PC-9 (cell line): Measurements from ENCODE around the gene TOMM20. TPM values are rescaled to one million over a fixed set of nuclear protein-coding genes. Genes with fewer than 3 reads are reported as not detected.

Experiments used
- BruUV-seq: library from RNA; stranded (reverse); fragments of 400-500 nt; replicated peaks from 2 replicates; lab custom pipeline; 2021; lab: Mats Ljungman, UMichigan
- CTCF ChIA-PET: fragments of 300-600 bp; sonication (Branson Sonifier 250); formaldehyde crosslinking; loops from one replicate; lab custom pipeline; 2022; ENCODE audit warnings: antibody characterized with exemption; lab: Charles Lee
- POLR2A ChIA-PET: fragments of 300-600 bp; sonication (Branson Sonifier 250); formaldehyde crosslinking; loops from one replicate; lab custom pipeline; 2022; ENCODE audit warnings: antibody characterized with exemption; ENCODE audit not compliant: unreplicated experiment; lab: Charles Lee
- DNase-seq, 2 experiments: peaks; one replicate each; pipeline versions ENCODE4 v3.0.0 to v3.0.0-alpha.2; 2015 to 2022; ENCODE audit warnings: mixed read lengths in 1 of 2
- H2AFZ ChIP-seq: fragments of 200-600 bp; sonication (generic); 2 replicates; pipeline ENCODE4 v1.8.1; 2017; ENCODE audit warnings: antibody characterized with exemption
- H3F3A ChIP-seq: fragments of 200-600 bp; sonication (generic); 2 replicates; pipeline ENCODE4 v1.8.1; 2017; ENCODE audit warnings: antibody characterized with exemption, mild to moderate bottlenecking, low read depth; ENCODE audit not compliant: insufficient read depth
- H3K27ac ChIP-seq: fragments of 200-600 bp; sonication (generic); 2 replicates; pipeline ENCODE4 v1.6.1; 2016; ENCODE audit warnings: mixed run types
- H3K27me3 ChIP-seq: fragments of 200-600 bp; sonication (generic); 2 replicates; pipeline ENCODE4 v1.6.1; 2016; ENCODE audit warnings: low read depth, mixed run types; ENCODE audit not compliant: insufficient read depth
- H3K36me3 ChIP-seq: fragments of 200-600 bp; sonication (generic); 2 replicates; pipeline ENCODE4 v1.6.1; 2016; ENCODE audit warnings: low read depth, mixed run types
- H3K4me1 ChIP-seq: fragments of 200-600 bp; sonication (generic); replicated peaks from 2 replicates; pipeline ENCODE4 v1.6.1; 2016; ENCODE audit warnings: mixed run types; ENCODE audit not compliant: insufficient read depth
- H3K4me2 ChIP-seq: fragments of 200-600 bp; sonication (generic); 2 replicates; pipeline ENCODE4 v1.6.1; 2017; ENCODE audit warnings: mixed run types
- H3K4me3 ChIP-seq: fragments of 200-600 bp; sonication (generic); 2 replicates; pipeline ENCODE4 v1.6.1; 2016; ENCODE audit warnings: mixed run types
- H3K79me2 ChIP-seq: fragments of 200-600 bp; sonication (generic); 2 replicates; pipeline ENCODE4 v1.6.1; 2017; ENCODE audit warnings: low read depth, mixed run types
- H3K9me2 ChIP-seq: fragments of 200-600 bp; sonication (generic); 2 replicates; pipeline ENCODE4 v1.8.1; 2017; ENCODE audit warnings: mild to moderate bottlenecking; ENCODE audit not compliant: insufficient read depth
- H3K9me3 ChIP-seq: fragments of 200-600 bp; sonication (generic); 2 replicates; pipeline ENCODE4 v1.8.1; 2016; ENCODE audit warnings: low read depth; ENCODE audit not compliant: insufficient read depth
- H4K20me1 ChIP-seq: fragments of 200-600 bp; sonication (generic); 2 replicates; pipeline ENCODE4 v1.8.1; 2017; ENCODE audit not compliant: insufficient read depth
- EZH2 ChIP-seq: fragments of 200-600 bp; sonication (generic); IDR thresholded peaks from 2 replicates; pipeline ENCODE4 v1.8.0; 2017; ENCODE audit warnings: antibody characterized with exemption, low read depth
- intact Hi-C: fragments of 100-400 bp; cut with micrococcal nuclease; formaldehyde crosslinking; loops from one replicate; pipeline ENCODE4 v1.10.0; 2022; ENCODE audit not compliant: unreplicated experiment
- total RNA-seq: library from RNA; stranded (reverse); gene quantifications from 2 replicates; pipeline ENCODE4 v1.2.3, GENCODE V29; 2021
- TF ChIP-seq, protein P1 (sequence below): fragments of 200-600 bp; sonication (generic); conservative IDR thresholded peaks from 2 replicates; pipeline ENCODE4 v1.6.1; 2017; ENCODE audit warnings: mixed run types, antibody characterized with exemption, mild to moderate bottlenecking, moderate library complexity

The TOMM20 gene
- total RNA-seq, 1 experiment from 2014 or later, result 165 TPM

- BruUV-seq, result no TSS peak
- Histone ChIP-seq H3K27ac (peak overlapping the region; percentile 100), H3K36me3 (no peaks in the 10 kb centered on the region), H2AFZ (no peak overlapping the region), H4K20me1 (no peaks in the 10 kb centered on the region), H3K4me1 (peaks cover 92% of the 10 kb centered on the region), H3K79me2 (peaks cover 11% of the 10 kb centered on the region), H3K4me2 (no peak overlapping the region), H3K9me3 (no peaks in the 10 kb centered on the region), H3K4me3 (no peak overlapping the region), H3K27me3 (no peaks in the 10 kb centered on the region), H3K9me2 (no peaks in the 10 kb centered on the region), H3F3A (peaks cover 83% of the 10 kb centered on the region)
- DNase-seq, result no peak
- TF ChIP-seq EZH2, result no peak
- TF ChIP-seq, protein P1, sequence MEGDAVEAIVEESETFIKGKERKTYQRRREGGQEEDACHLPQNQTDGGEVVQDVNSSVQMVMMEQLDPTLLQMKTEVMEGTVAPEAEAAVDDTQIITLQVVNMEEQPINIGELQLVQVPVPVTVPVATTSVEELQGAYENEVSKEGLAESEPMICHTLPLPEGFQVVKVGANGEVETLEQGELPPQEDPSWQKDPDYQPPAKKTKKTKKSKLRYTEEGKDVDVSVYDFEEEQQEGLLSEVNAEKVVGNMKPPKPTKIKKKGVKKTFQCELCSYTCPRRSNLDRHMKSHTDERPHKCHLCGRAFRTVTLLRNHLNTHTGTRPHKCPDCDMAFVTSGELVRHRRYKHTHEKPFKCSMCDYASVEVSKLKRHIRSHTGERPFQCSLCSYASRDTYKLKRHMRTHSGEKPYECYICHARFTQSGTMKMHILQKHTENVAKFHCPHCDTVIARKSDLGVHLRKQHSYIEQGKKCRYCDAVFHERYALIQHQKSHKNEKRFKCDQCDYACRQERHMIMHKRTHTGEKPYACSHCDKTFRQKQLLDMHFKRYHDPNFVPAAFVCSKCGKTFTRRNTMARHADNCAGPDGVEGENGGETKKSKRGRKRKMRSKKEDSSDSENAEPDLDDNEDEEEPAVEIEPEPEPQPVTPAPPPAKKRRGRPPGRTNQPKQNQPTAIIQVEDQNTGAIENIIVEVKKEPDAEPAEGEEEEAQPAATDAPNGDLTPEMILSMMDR, result no peak
- intact Hi-C loops, result loop anchor here (2.0 kb wide), 1 partner anchor 305 kb away; no protein-coding TSS in a partner anchor
- POLR2A ChIA-PET, result no interaction called here
- CTCF ChIA-PET, result no interaction called here
These were observed 50.8 kb downstream of the TOMM20 start for GRCh38 chr1:235077571-235078479.

- H3K4me1 ChIP-seq, result peaks cover 92% of the 10 kb centered on the region
- POLR2A ChIA-PET, result no interaction called here
- intact Hi-C loops, result no loop called here
These were observed 51.5 kb downstream of the TOMM20 start for GRCh38 chr1:235077163-235077540.

DNA sequence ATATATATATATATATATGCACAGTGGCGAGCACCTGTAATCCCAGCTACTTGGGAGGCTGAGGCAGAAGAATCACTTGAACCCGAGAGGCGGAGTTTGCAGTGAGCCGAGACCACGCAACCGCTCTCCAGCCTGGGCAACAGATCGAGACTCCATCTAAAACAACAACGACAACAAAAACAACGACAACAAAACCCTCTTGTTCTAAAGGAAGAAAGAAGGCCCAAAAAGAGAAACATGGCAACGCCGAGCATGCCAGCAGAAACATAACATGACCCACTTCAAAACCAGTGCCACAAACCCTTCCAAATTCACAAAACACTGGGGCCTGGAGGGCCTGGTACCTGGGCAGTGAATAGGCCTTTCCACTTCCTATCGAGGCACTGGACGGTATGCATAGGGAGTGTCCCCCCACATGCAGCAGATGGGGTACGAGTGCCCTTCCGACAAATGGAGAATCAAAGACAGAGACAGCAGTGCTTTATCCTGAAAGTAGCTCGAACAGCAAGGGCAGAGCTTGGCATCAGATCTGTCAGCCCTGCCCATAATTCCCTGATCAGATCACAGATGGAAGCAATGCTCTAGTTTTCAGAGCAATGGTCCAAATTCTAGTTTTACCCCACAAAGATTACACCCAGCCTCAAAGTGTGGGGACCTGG is 52.0 kb downstream of the TOMM20 start:
- Histone ChIP-seq H2AFZ (no peak overlapping the region), H3K79me2 (peaks cover 19% of the 10 kb centered on the region), H3K9me2 (no peaks in the 10 kb centered on the region), H3K4me3 (no peak overlapping the region), H3K27ac (peak overlapping the region; percentile 100), H3K27me3 (no peaks in the 10 kb centered on the region), H3F3A (peaks cover 84% of the 10 kb centered on the region), H3K36me3 (no peaks in the 10 kb centered on the region), H3K4me1 (peaks cover 94% of the 10 kb centered on the region), H3K4me2 (peak overlapping the region; percentile 11; the same call in 1 of the 2 replicates), H3K9me3 (no peaks in the 10 kb centered on the region), H4K20me1 (no peaks in the 10 kb centered on the region)
- POLR2A ChIA-PET, result no interaction called here
- CTCF ChIA-PET, result interaction anchor here (1.0 kb wide), 1 partner anchor 577 kb away, joined by 4 read pairs; no protein-coding TSS in a partner anchor
- intact Hi-C loops, result no loop called here
- BruUV-seq, result no TSS peak
- TF ChIP-seq EZH2, result no peak
- TF ChIP-seq, protein P1, result no peak
- peak in 1 of 2 experiments; percentile 13 for DNase-seq

More at GRCh38 chr1:235077163-235077540, 51.5 kb downstream of the TOMM20 start:
- CTCF ChIA-PET, result interaction anchor here (1.0 kb wide), 1 partner anchor 578 kb away, joined by 4 read pairs; no protein-coding TSS in a partner anchor
- peaks cover 14% of the 10 kb centered on the region for H3K79me2 ChIP-seq
- no peak for DNase-seq
- peak overlapping the region; percentile 11; the same call in 1 of the 2 replicates for H3K4me2 ChIP-seq
- BruUV-seq, result no TSS peak
- peaks cover 87% of the 10 kb centered on the region for H3F3A ChIP-seq
- H3K9me2 ChIP-seq, result no peaks in the 10 kb centered on the region
- TF ChIP-seq EZH2, result no peak
- TF ChIP-seq, protein P1, result no peak
- H2AFZ ChIP-seq, result no peak overlapping the region
- H4K20me1 ChIP-seq, result no peaks in the 10 kb centered on the region
- no peaks in the 10 kb centered on the region for H3K27me3 ChIP-seq
- peak overlapping the region; percentile 100 for H3K27ac ChIP-seq
- no peaks in the 10 kb centered on the region for H3K36me3 ChIP-seq
- no peaks in the 10 kb centered on the region for H3K9me3 ChIP-seq
- H3K4me3 ChIP-seq, result no peak overlapping the region
